HG03469 (cell line): ENCODE results near the gene TBX4.

ENCODE experiments used
- ATAC-seq: cut with Tn5 transposase; IDR thresholded peaks from one replicate; pipeline ENCODE4 v1.9.1; 2021; ENCODE audit warnings: mild to moderate bottlenecking, moderate library complexity, moderate number of reproducible peaks; ENCODE audit not compliant: unreplicated experiment

TBX4 gene

GRCh38 chr17:61412860-61413660 is 39.2 kb upstream of the TBX4 start:
- ATAC-seq = no peak

- no peak for ATAC-seq
Observed at GRCh38 chr17:61413661-61414126, 38.5 kb upstream of the TBX4 start.

GRCh38 chr17:61414141-61414935 is 37.9 kb upstream of the TBX4 start:
- no peak for ATAC-seq

- no peak for ATAC-seq
Observed at GRCh38 chr17:61414936-61415251, 37.3 kb upstream of the TBX4 start.

GRCh38 chr17:61415374-61416210 is 36.6 kb upstream of the TBX4 start:
- ATAC-seq = no peak

- ATAC-seq = no peak
Observed at GRCh38 chr17:61416211-61416539, 36.0 kb upstream of the TBX4 start.

- ATAC-seq = no peak
Observed at GRCh38 chr17:61416540-61417363, 35.5 kb upstream of the TBX4 start.

- ATAC-seq = no peak
Observed at GRCh38 chr17:61418449-61418848, 33.8 kb upstream of the TBX4 start.

GRCh38 chr17:61419496-61420046 is 32.7 kb upstream of the TBX4 start:
- no peak for ATAC-seq

GRCh38 chr17:61420052-61420451 is 32.2 kb upstream of the TBX4 start:
- no peak for ATAC-seq

GRCh38 chr17:61420745-61421398 is 31.4 kb upstream of the TBX4 start:
- no peak for ATAC-seq

- ATAC-seq = no peak
Observed at GRCh38 chr17:61421460-61421859, 30.8 kb upstream of the TBX4 start.

- ATAC-seq = no peak
Observed at GRCh38 chr17:61422116-61422799, 30.0 kb upstream of the TBX4 start.

- ATAC-seq = no peak
Observed at GRCh38 chr17:61422869-61423268, 29.4 kb upstream of the TBX4 start.

- ATAC-seq = no peak
Observed at GRCh38 chr17:61423967-61424649, 28.1 kb upstream of the TBX4 start.

GRCh38 chr17:61425682-61426481 is 26.3 kb upstream of the TBX4 start:
- no peak for ATAC-seq

GRCh38 chr17:61426482-61427304 is 25.5 kb upstream of the TBX4 start:
- no peak for ATAC-seq
